Neural cell (in vitro differentiated cells): ENCODE measurements around the gene SPINDOC. TPM values are rescaled to one million over a fixed set of nuclear protein-coding genes. Genes with fewer than 3 reads are reported as not detected.
A peak's percentile ranks its signal among the peaks of the same experiment; 100 is the strongest.

Experiments
- H2AFZ ChIP-seq: fragments of 200-600, 300-800 bp; sonication (generic), shearing (Covaris generic); 2 replicates; pipeline ENCODE4 v1.6.0; 2014; ENCODE audit warnings: low read depth, mild to moderate bottlenecking, antibody characterized with exemption, low read length, moderate library complexity
- H3F3A ChIP-seq: fragments of 200-600 bp; shearing (Covaris generic); 2 replicates; pipeline ENCODE4 v1.6.1; 2016; ENCODE audit warnings: mild to moderate bottlenecking, moderate library complexity, mixed read lengths, antibody characterized with exemption, low read length; ENCODE audit not compliant: insufficient read depth, poor library complexity, severe bottlenecking
- H3K27ac ChIP-seq: fragments of 200-600, 300-800 bp; sonication (generic), shearing (Covaris generic); 2 replicates; pipeline ENCODE4 v1.5.1; 2014; ENCODE audit warnings: mild to moderate bottlenecking, low read length, moderate library complexity
- H3K27me3 ChIP-seq: fragments of 300-800, 200-600 bp; sonication (generic), shearing (Covaris generic); 2 replicates; pipeline ENCODE4 v1.6.0; 2014; ENCODE audit warnings: mild to moderate bottlenecking, low read depth, low read length, moderate library complexity; ENCODE audit not compliant: insufficient read depth
- H3K36me3 ChIP-seq: fragments of 300-800, 200-600 bp; sonication (generic), shearing (Covaris generic); 2 replicates; pipeline ENCODE4 v1.5.1; 2014; ENCODE audit warnings: mild to moderate bottlenecking, antibody characterized with exemption, low read length, moderate library complexity; ENCODE audit not compliant: insufficient read depth
- H3K4me2 ChIP-seq: fragments of 300-800, 200-600 bp; sonication (generic), shearing (Covaris generic); 2 replicates; pipeline ENCODE4 v1.6.0; 2014; ENCODE audit warnings: mild to moderate bottlenecking, low read length
- H3K4me3 ChIP-seq: fragments of 300-800, 200-600 bp; sonication (generic), shearing (Covaris generic); 2 replicates; pipeline ENCODE4 v1.5.1; 2014; ENCODE audit warnings: mild to moderate bottlenecking, low read length, moderate library complexity
- H3K79me2 ChIP-seq: fragments of 200-600 bp; shearing (Covaris generic); replicated peaks from 2 replicates; pipeline ENCODE4 v1.6.0; 2014; ENCODE audit warnings: mild to moderate bottlenecking, low read length, moderate library complexity; ENCODE audit not compliant: insufficient read depth
- H3K9ac ChIP-seq: fragments of 300-800, 200-600 bp; sonication (generic), shearing (Covaris generic); 2 replicates; pipeline ENCODE4 v1.6.1; 2016; ENCODE audit warnings: mild to moderate bottlenecking, low read length, mixed read lengths
- H3K9me2 ChIP-seq: fragments of 200-600 bp; shearing (Covaris generic); 2 replicates; pipeline ENCODE4 v1.6.1; 2016; ENCODE audit warnings: mild to moderate bottlenecking, low read length, mixed read lengths; ENCODE audit not compliant: insufficient read depth
- H3K9me3 ChIP-seq: fragments of 200-600, 300-800 bp; sonication (generic), shearing (Covaris generic); 2 replicates; pipeline ENCODE4 v1.6.1; 2016; ENCODE audit warnings: mild to moderate bottlenecking, mixed run types, low read length, moderate library complexity, mixed read lengths
- H4K20me1 ChIP-seq: fragments of 200-600 bp; shearing (Covaris generic); 2 replicates; pipeline ENCODE4 v1.6.1; 2016; ENCODE audit warnings: mild to moderate bottlenecking, mixed run types; ENCODE audit not compliant: insufficient read depth
- EP300 ChIP-seq: fragments of 450-650 bp; conservative IDR thresholded peaks from 2 replicates; pipeline ENCODE4 v1.6.1; 2014; ENCODE audit warnings: antibody characterized with exemption, mild to moderate bottlenecking, moderate library complexity; ENCODE audit not compliant: poor library complexity, severe bottlenecking
- EZH2 ChIP-seq: fragments of 200-600, 300-800 bp; shearing (Covaris generic), sonication (generic); IDR thresholded peaks from 2 replicates; pipeline ENCODE4 v1.6.1; 2014; ENCODE audit warnings: antibody characterized with exemption, low read length, borderline replicate concordance, mild to moderate bottlenecking; ENCODE audit not compliant: insufficient read depth, poor library complexity, severe bottlenecking
- MXI1 ChIP-seq: fragments of 450-650 bp; conservative IDR thresholded peaks from 2 replicates; pipeline ENCODE4 v1.6.1; 2014; ENCODE audit warnings: antibody characterized with exemption, mild to moderate bottlenecking; ENCODE audit not compliant: poor library complexity, severe bottlenecking
- POLR2AphosphoS5 ChIP-seq: IDR thresholded peaks from 2 replicates; pipeline ENCODE4 v1.6.1; 2012
- RAD21 ChIP-seq: fragments of 450-650 bp; conservative IDR thresholded peaks from 2 replicates; pipeline ENCODE4 v1.6.1; 2014; ENCODE audit warnings: antibody characterized with exemption, mild to moderate bottlenecking, moderate library complexity
- SMC3 ChIP-seq: fragments of 450-650 bp; conservative IDR thresholded peaks from 2 replicates; pipeline ENCODE4 v1.6.1; 2014; ENCODE audit warnings: antibody characterized with exemption, mild to moderate bottlenecking, moderate library complexity; ENCODE audit not compliant: poor library complexity
- polyA plus RNA-seq: library from polyadenylated mRNA; depleted of rRNA; stranded (reverse); fragments of >200 nt; gene quantifications from 2 replicates; pipeline ENCODE4 v1.2.3, GENCODE V29; 2014
- TF ChIP-seq, protein P1 (sequence below): fragments of 450-650 bp; IDR thresholded peaks from 2 replicates; pipeline ENCODE4 v1.5.1; 2014; ENCODE audit warnings: antibody characterized with exemption, mild to moderate bottlenecking, moderate library complexity; ENCODE audit not compliant: poor library complexity, severe bottlenecking
- TF ChIP-seq, protein P2 (sequence below): IDR thresholded peaks from 2 replicates; pipeline ENCODE4 v1.6.1; 2012; ENCODE audit warnings: borderline replicate concordance

The SPINDOC gene
- polyA plus RNA-seq, 1 donor from 2014 or later: 20.3 TPM

DNA sequence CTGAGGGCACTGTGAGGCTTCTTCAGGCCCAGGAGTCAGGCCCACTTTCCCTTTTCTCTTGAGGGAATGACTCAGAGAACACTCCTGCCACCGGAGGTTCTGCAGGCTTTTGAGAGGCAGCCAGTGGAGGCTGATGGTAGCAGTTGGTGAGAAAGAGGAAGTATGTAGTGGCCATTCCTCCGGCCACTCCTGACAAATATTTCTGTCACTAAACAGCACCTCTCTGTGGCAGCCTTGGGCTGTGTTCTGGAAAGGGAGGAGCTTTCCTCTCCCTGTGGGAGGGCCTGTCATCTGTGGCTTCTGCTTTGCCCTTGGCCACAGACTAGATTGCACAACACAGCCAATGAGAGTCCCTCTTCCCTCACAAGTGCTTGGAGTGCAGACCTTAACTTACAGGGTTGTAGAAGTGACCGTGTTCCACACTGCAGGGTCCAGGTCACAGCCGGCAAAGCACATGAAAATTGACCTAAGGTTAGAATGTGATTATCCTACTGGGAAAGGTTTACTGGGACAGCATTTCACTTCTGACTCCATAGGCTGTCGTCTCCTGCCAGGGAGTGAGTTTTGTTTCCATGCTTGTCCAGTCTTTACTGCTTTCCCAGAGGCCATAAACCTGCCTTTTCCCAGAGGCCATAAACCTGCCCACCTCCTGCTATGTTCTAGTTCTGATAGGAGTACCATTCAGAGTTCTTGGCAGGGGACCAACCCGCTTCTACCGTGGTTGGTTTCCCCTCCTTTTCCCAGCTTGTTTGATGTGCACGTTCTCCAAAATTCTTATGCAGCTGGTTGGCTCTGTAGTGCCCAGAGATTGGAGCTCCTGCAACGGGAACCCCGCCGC is 58.9 kb downstream of the SPINDOC start:
- H3K27ac ChIP-seq: no peak overlapping the region
- peaks cover 4% of the 10 kb centered on the region for H3K36me3 ChIP-seq
- no peak overlapping the region for H3K4me3 ChIP-seq
- no peak for TF ChIP-seq EP300
- TF ChIP-seq MXI1: no peak
- TF ChIP-seq RAD21: no peak
- TF ChIP-seq, protein P1, sequence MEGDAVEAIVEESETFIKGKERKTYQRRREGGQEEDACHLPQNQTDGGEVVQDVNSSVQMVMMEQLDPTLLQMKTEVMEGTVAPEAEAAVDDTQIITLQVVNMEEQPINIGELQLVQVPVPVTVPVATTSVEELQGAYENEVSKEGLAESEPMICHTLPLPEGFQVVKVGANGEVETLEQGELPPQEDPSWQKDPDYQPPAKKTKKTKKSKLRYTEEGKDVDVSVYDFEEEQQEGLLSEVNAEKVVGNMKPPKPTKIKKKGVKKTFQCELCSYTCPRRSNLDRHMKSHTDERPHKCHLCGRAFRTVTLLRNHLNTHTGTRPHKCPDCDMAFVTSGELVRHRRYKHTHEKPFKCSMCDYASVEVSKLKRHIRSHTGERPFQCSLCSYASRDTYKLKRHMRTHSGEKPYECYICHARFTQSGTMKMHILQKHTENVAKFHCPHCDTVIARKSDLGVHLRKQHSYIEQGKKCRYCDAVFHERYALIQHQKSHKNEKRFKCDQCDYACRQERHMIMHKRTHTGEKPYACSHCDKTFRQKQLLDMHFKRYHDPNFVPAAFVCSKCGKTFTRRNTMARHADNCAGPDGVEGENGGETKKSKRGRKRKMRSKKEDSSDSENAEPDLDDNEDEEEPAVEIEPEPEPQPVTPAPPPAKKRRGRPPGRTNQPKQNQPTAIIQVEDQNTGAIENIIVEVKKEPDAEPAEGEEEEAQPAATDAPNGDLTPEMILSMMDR: peak; percentile 21
- no peak for TF ChIP-seq SMC3
- H3K9me2 ChIP-seq: no peaks in the 10 kb centered on the region
- no peaks in the 10 kb centered on the region for H3K27me3 ChIP-seq
- H3K79me2 ChIP-seq: peaks cover 15% of the 10 kb centered on the region
- no peaks in the 10 kb centered on the region for H3K9me3 ChIP-seq
- H3F3A ChIP-seq: no peaks in the 10 kb centered on the region
- no peak overlapping the region for H2AFZ ChIP-seq
- no peak overlapping the region for H3K4me2 ChIP-seq
- no peaks in the 10 kb centered on the region for H4K20me1 ChIP-seq
- no peak overlapping the region for H3K9ac ChIP-seq

GRCh38 chr11:63872800-63873197 is 59.5 kb downstream of the SPINDOC start:
- H3K9ac ChIP-seq: no peak overlapping the region
- no peaks in the 10 kb centered on the region for H3F3A ChIP-seq
- H2AFZ ChIP-seq: no peak overlapping the region
- H3K9me3 ChIP-seq: no peaks in the 10 kb centered on the region
- TF ChIP-seq, protein P2, sequence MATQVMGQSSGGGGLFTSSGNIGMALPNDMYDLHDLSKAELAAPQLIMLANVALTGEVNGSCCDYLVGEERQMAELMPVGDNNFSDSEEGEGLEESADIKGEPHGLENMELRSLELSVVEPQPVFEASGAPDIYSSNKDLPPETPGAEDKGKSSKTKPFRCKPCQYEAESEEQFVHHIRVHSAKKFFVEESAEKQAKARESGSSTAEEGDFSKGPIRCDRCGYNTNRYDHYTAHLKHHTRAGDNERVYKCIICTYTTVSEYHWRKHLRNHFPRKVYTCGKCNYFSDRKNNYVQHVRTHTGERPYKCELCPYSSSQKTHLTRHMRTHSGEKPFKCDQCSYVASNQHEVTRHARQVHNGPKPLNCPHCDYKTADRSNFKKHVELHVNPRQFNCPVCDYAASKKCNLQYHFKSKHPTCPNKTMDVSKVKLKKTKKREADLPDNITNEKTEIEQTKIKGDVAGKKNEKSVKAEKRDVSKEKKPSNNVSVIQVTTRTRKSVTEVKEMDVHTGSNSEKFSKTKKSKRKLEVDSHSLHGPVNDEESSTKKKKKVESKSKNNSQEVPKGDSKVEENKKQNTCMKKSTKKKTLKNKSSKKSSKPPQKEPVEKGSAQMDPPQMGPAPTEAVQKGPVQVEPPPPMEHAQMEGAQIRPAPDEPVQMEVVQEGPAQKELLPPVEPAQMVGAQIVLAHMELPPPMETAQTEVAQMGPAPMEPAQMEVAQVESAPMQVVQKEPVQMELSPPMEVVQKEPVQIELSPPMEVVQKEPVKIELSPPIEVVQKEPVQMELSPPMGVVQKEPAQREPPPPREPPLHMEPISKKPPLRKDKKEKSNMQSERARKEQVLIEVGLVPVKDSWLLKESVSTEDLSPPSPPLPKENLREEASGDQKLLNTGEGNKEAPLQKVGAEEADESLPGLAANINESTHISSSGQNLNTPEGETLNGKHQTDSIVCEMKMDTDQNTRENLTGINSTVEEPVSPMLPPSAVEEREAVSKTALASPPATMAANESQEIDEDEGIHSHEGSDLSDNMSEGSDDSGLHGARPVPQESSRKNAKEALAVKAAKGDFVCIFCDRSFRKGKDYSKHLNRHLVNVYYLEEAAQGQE: no peak
- TF ChIP-seq POLR2AphosphoS5: no peak
- TF ChIP-seq EZH2: no peak
- TF ChIP-seq EP300: no peak
- TF ChIP-seq MXI1: no peak
- no peaks in the 10 kb centered on the region for H4K20me1 ChIP-seq
- H3K79me2 ChIP-seq: peaks cover 15% of the 10 kb centered on the region
- no peaks in the 10 kb centered on the region for H3K27me3 ChIP-seq
- H3K4me2 ChIP-seq: no peak overlapping the region
- no peaks in the 10 kb centered on the region for H3K9me2 ChIP-seq
- H3K27ac ChIP-seq: no peak overlapping the region
- no peak overlapping the region for H3K4me3 ChIP-seq
- H3K36me3 ChIP-seq: peaks cover 4% of the 10 kb centered on the region
